ENCODE data around the gene ATXN2. TPM values are rescaled to one million over a fixed set of nuclear protein-coding genes. Genes with fewer than 3 reads are reported as not detected.
A peak's percentile ranks its signal among the peaks of the same experiment; 100 is the strongest.

Gene ATXN2
- total and polyA plus RNA-seq, 9 of the 15 experiments (the other 6 are each of a cell fraction or from before 2014, with no cell fraction given) = 16.8 to 67.8 (median 29.3) TPM

- TF ChIP-seq GTF3C2 (IDR thresholded peaks at IDR 0.05; ENCODE audit: borderline replicate concordance, extremely low read depth, insufficient read length) = peak; percentile 40
- no peak for TF ChIP-seq TEAD4 (IDR thresholded peaks at IDR 0.05; ENCODE audit: low read length)
- no peak for TF ChIP-seq TEAD4 (CRISPR knock-in tag; IDR thresholded peaks at IDR 0.05; ENCODE audit: borderline replicate concordance)
- peak; percentile 2 to 53 for TF ChIP-seq E2F6 (IDR thresholded peaks at IDR 0.05; ENCODE audit: borderline replicate concordance in 1 of 2, extremely low read depth in 1 of 2, insufficient read depth in 1 of 2, insufficient read length in 1 of 2, low read depth in 1 of 2, low read length in 1 of 2, poor library complexity in 1 of 2, severe bottlenecking in 1 of 2)
- TF ChIP-seq, protein P1, sequence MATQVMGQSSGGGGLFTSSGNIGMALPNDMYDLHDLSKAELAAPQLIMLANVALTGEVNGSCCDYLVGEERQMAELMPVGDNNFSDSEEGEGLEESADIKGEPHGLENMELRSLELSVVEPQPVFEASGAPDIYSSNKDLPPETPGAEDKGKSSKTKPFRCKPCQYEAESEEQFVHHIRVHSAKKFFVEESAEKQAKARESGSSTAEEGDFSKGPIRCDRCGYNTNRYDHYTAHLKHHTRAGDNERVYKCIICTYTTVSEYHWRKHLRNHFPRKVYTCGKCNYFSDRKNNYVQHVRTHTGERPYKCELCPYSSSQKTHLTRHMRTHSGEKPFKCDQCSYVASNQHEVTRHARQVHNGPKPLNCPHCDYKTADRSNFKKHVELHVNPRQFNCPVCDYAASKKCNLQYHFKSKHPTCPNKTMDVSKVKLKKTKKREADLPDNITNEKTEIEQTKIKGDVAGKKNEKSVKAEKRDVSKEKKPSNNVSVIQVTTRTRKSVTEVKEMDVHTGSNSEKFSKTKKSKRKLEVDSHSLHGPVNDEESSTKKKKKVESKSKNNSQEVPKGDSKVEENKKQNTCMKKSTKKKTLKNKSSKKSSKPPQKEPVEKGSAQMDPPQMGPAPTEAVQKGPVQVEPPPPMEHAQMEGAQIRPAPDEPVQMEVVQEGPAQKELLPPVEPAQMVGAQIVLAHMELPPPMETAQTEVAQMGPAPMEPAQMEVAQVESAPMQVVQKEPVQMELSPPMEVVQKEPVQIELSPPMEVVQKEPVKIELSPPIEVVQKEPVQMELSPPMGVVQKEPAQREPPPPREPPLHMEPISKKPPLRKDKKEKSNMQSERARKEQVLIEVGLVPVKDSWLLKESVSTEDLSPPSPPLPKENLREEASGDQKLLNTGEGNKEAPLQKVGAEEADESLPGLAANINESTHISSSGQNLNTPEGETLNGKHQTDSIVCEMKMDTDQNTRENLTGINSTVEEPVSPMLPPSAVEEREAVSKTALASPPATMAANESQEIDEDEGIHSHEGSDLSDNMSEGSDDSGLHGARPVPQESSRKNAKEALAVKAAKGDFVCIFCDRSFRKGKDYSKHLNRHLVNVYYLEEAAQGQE (IDR thresholded peaks at IDR 0.05; ENCODE audit: borderline replicate concordance) = peak; percentile 10; the same call in 1 of the 2 replicates
- TF ChIP-seq, protein P1 (CRISPR knock-in tag; IDR thresholded peaks at IDR 0.05; ENCODE audit: low read depth) = no peak
- no peak for TF ChIP-seq CEBPB (tag; IDR thresholded peaks at IDR 0.05)
- TF ChIP-seq, protein P2, sequence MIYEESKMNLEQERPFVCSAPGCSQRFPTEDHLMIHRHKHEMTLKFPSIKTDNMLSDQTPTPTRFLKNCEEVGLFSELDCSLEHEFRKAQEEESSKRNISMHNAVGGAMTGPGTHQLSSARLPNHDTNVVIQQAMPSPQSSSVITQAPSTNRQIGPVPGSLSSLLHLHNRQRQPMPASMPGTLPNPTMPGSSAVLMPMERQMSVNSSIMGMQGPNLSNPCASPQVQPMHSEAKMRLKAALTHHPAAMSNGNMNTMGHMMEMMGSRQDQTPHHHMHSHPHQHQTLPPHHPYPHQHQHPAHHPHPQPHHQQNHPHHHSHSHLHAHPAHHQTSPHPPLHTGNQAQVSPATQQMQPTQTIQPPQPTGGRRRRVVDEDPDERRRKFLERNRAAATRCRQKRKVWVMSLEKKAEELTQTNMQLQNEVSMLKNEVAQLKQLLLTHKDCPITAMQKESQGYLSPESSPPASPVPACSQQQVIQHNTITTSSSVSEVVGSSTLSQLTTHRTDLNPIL (CRISPR knock-in tag; IDR thresholded peaks at IDR 0.05) = no peak
- TF ChIP-seq DNMT1 (IDR thresholded peaks at IDR 0.05) = no peak
- no peak for TF ChIP-seq TOE1 (IDR thresholded peaks at IDR 0.05; ENCODE audit: borderline replicate concordance)
- TF ChIP-seq TOE1 (CRISPR knock-in tag; IDR thresholded peaks at IDR 0.05; ENCODE audit: borderline replicate concordance, low read depth) = no peak
Measured at GRCh38 chr12:111405859-111406473, 193.1 kb downstream of the ATXN2 start, which contains the start of gene SH2B3 (continued).

Measured in K562 (cell line).